CD4-positive, alpha-beta T cell treated with Interleukin-12 subunit alpha and Interleukin-12 subunit beta, for 1 hour (primary cell): Measurements from ENCODE around the gene LDLRAP1.
A peak's percentile ranks its signal among the peaks of the same experiment; 100 is the strongest.

Source experiments
- DNase-seq: peaks from one replicate; pipeline ENCODE4 v3.0.0-alpha.2; 2020

LDLRAP1 gene

GRCh38 chr1:25544243-25544764, 898 bp downstream of the LDLRAP1 start:
- DNase-seq: no peak

DNA sequence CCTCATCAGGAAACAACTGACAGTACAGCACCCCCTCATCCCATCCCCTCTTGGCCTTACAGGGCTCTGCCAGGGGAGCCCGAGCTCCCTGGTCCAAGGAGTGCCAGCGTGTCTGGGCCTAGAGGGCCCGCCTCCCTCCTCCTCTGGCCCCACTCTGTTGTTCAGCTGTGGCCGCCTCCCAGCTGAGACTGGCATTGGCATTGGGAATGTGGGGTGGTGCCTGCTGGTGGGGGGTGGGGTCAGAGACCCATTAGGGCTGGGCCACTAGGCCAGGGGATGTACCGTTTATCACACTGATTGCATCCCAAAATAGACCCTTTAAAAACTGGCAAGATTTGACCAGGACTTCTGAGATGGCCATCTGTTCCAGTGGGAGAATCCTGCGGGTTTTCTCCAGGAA, 1.4 kb downstream of the LDLRAP1 start:
- DNase-seq: no peak

GRCh38 chr1:25545767-25546166, 2.4 kb downstream of the LDLRAP1 start:
- DNase-seq: no peak

DNA sequence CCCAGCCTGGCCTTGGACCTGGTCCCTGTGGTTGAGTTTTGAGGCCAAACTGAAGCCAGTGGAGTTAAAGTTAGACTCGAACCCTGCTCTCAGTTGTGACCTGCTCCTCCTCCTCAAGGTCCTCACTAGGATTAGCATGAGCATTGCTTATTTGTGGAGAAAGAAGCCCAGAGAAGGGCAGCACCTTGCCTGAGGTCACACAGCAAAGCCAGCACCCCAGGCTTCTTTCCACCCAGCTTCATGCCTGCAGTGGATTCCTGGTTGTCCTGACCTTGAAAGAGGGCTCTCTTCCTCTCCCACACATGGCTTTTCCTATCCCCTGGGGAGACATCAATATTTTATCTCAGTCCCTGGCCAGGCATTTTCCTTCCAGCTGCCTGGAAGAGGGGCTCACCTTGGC, 2.8 kb downstream of the LDLRAP1 start:
- DNase-seq: no peak

DNA sequence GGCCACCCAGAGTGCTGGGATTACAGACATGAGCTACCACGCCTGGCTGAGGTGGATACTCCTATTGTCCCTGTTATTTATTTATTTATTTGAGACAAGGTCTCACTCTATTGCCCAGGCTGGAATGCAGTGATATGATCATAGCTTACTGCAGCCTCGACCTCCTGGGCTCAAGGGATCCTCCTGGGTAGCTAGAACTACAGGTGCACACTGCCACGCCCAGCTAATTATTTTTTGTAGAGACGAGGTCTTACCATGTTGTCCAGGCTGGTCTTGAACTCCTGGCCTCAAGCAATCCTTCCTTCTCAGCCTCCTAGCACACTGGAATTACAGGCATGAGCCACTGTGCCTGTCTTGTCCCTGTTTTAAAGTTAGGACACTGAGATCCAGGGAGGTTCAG, 5.2 kb downstream of the LDLRAP1 start:
- no peak for DNase-seq

- peak; percentile 74 for DNase-seq
These were observed 6.1 kb downstream of the LDLRAP1 start for GRCh38 chr1:25549273-25550154.

- no peak for DNase-seq
These were observed 6.7 kb downstream of the LDLRAP1 start for GRCh38 chr1:25550155-25550506.

DNA sequence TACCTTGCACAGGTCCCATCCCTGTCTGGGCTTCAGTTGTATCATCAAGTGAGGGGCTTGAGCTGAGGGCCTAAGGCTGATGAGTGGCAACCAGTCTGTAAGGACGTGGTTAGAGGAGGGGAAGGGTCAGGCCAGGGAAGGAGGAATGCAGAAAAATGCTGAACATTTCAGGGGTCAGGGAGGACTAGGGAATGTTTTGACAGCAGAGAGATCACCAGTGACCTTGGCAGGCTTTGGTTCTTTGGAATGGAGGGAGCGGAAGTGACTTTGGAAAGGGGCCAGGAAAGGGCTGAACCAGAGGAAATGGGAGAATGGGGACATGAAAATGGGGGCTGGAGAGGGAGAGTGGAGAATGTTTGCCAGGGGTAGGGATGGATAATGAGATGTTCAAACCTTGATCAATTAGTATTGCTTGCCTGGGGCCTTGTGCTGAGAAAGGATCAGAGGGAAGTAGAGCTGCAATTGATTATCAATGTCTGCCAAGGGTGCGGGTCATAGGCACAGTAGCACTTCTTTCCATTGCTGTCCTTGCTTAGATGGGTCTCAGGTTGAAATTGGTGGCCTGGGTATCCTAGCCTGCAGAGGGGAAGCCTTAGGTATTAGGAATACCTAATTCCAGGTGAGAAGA, 7.4 kb downstream of the LDLRAP1 start:
- DNase-seq: no peak

DNA sequence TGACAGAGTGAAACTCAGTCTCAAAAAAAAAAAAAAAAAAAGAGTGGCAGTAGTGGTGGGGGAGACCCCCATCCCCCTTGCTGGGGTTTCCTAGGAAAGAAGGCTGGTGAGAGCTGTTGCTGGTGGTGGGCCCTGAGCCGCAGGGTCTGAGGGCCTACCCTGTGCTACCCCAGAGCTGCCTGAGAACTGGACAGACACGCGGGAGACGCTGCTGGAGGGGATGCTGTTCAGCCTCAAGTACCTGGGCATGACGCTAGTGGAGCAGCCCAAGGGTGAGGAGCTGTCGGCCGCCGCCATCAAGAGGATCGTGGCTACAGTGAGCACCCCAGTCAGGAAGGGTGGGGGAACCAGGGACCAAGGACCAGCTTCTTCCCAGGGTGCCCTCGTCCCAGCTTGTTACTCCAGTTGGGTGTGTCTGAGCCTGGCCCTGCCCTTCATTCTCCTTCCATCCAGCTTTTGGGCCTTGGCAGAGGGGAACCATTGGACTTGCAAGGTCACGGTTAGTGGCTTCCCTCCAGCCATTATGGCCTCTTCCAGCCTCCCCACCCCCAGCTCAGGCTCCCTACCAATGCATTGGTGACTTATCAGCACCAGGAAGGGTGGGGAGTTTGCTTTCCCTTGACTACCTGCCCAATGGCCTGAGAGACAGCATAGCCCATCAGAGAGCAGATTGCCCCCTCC, 10.5 kb downstream of the LDLRAP1 start:
- no peak for DNase-seq

DNA sequence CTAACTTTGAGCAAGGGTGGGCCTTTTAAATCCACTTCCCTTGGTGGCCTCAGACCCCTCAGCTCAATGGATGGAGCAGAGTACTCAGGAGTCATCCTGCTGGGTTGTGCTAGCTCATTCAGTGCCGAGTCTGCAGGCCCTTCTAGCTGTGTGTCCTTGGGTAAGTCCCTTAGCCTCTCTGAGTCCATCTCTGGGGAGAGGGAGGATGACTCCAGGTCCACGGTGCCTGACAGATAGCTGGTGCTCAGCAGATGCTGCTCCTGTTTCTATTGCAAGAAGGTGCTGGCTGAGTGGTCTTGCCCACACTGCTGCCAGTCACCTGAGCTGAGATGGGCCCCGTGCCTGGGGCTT, 11.0 kb downstream of the LDLRAP1 start:
- no peak for DNase-seq

DNA sequence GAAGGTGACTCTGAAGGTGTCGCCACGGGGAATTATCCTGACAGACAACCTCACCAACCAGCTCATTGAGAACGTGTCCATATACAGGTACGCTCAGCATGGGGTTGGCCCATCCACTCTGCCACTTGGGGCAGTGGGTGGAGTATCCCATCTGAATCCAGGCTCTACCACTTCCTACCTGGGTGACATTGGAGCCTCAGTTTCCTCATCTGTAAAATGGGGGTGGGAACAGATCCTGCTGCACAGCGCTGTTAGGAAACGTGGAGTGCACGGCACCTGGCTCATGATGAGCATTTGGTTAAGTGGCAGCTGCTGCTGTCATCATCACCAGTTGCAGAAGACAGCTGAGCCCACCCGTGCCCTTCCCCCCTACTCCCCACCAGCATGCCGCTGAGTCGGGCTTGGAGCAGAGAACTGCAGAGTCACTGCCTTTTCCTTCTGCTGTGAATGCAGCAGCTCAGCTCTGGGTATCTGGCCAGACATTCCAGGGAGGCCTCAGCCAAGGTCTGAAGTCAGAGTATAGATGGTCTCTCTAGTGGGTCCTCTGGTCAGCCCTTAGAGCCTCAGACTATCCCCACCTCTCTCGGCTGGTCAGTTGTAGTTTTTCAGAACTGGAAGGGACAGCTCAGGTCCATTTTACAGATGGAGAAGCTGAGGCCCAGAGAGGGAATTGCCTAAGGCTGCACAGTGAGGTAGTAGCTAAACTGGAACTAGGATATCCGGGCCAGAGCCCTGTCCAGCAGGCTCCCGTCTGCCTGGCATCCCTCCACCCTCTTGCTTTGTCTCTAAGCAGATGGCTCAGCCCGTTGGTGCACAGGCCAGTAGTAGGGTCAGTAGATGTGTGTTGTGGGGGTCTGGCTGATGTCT, 11.7 kb downstream of the LDLRAP1 start:
- no peak for DNase-seq

DNA sequence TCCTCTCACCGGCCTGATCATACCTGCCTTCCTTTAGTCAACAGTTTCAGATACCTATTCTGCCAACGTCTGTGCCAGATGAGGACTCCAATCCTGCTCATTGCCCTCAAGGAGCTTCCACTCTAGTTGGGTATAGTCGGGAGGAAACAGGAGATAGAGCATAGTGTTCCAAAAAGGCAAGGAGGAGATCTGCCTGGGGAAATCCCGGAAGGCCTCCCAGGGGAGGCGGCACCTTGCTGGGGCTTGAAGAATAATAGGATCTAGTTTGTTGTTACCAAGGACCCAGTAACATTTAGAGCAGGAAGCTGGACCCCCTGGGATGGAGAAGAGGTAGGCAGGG, 12.3 kb downstream of the LDLRAP1 start:
- no peak for DNase-seq

DNA sequence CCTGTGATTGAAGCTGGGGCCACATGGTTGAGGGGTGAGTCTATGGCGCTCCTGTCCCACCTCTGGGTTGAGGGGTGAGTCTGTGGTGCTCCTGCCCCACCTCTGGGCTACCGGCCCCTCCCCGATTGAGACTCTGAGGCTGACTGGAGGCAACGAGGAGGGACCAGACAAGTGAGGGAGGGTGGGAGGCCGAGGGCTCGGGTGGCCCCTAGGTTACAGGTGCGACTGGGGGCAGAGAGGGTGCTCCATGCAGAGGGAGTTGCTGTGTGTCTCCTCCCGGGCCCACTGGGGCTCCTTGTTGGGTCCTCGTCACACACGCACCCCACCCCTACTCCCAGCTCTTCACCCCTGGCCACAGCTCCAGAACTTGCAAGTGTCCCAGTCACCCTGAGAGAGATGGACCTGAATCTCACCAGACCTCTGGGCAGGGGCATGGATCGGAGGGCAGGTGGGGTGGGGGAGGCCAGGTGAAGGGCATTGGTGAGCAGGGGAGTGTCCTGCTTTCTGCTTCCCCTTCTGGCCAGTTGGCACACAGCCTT, 12.8 kb downstream of the LDLRAP1 start:
- no peak for DNase-seq

DNA sequence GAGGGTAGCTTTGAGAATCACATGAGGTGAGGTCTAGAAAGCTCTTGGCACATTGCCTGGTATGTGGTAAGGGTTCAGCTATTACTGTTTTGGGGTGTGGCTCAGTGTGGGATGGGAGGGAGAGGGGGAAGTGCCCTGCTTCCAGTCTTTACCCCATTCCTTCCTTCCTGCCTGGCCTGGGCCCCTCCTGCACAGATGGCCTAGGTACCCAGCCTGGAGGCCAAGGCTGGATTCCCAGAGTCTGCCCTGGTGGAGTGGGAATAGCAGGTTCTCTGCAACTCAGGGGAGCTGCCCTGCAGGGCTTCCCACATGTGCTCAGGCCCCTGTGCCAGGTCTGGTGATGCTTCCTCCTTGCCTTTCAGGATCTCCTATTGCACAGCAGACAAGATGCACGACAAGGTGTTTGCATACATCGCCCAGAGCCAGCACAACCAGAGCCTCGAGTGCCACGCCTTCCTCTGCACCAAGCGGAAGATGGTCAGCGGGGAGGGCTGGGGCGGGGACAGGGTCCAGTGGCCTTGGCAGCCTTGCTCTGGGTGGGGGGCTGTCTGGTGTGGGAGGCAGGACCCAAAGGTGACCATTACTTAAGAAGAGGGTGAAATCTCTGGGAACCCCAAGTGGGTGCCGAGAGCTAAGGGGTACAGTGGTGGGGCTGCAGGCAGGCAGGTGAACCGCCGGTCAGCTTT, 13.5 kb downstream of the LDLRAP1 start:
- DNase-seq: peak; percentile 53

DNA sequence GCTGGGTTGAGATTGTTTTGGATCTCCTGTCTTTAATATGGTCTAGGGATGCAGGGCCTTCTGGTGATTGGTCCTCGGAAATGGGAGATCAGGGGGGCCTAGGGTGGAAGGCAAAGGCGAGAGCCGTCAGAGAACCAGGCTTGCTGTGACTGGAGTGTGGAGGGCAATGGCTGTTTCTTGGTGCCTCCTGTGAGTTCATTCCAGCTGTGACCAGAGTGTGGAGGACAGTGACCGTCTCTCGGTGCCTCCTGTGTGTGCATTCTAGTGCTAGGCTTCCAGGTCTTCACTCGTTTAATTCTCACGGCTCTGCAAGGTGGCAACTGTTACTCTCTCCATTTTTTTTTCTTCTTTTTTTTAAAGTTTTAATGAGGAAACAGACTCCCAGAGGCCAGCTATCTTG, 14.1 kb downstream of the LDLRAP1 start:
- no peak for DNase-seq

DNA sequence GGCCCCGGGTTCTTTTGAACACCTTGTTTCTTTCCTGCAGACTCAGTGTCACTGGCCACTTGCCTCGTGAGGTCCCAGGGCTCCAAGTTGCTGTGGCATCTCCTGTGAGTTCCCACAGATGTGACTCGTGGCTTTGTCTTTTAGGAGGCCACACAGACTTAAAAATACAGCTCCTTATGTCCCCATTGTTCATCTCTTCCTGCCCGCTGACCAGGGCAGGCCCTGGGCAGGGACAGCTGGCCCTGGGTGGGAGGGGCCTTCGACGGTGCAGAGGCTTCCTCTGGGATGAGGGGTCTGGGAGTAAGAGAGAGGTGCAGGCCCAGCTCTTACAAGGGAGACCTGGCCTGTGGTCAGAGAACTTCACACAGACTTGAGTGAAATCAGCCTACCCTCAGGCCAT, 15.6 kb downstream of the LDLRAP1 start:
- DNase-seq: no peak

- DNase-seq: no peak
These were observed 16.6 kb downstream of the LDLRAP1 start for GRCh38 chr1:25560001-25560400.

DNA sequence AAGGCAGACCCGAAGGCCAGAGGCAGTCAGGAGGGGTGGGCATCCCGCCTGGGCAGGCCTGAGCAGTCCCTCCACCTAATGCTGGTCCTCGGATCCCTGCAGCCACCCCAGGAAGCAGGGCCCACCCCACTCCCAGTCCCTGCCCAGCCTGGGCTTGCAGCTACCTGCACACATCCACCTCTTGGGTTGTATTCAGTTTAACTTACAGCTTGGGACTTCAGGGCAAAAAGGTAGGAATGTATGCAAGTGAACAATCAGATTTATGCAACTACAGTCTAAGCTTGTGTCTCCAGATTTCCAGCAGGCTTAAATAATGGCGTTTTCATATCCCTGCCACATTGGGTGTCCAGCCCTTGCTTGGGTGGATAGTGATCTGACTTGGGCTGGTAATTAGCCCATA, 17.4 kb downstream of the LDLRAP1 start:
- no peak for DNase-seq

DNA sequence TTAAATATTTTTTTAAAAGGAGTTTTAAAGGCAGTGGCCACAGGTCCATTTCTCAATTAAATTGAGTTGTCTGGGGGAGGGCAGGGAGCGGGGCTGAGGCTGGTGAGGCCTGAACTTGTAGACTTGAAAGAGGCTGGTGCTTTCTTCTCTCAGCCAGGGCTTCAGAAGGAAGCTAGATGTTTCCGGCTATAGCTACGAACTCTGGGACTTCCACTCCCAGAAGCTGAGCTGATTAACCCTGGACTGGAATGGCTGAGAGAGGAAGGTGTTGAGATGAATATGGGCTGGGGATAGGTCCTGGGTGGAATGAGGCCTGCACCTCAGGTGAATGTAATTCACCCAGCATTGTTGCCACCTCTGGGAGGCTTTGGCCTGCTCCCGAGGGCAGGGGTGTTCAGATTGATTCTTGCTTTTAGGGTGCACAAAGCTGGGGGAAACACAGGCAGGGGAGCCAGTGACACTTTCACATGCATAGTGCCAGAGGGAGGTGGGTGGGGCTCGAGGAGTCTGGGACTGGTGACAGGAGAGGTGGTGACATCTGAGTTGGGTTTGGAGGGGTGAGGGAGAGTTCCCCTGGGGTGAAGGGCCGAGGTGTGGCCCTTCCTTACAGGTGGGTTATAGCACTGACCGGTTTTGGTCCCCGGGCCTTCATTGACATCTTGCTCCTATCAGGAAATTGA, 18.2 kb downstream of the LDLRAP1 start:
- DNase-seq: peak; percentile 30

DNA sequence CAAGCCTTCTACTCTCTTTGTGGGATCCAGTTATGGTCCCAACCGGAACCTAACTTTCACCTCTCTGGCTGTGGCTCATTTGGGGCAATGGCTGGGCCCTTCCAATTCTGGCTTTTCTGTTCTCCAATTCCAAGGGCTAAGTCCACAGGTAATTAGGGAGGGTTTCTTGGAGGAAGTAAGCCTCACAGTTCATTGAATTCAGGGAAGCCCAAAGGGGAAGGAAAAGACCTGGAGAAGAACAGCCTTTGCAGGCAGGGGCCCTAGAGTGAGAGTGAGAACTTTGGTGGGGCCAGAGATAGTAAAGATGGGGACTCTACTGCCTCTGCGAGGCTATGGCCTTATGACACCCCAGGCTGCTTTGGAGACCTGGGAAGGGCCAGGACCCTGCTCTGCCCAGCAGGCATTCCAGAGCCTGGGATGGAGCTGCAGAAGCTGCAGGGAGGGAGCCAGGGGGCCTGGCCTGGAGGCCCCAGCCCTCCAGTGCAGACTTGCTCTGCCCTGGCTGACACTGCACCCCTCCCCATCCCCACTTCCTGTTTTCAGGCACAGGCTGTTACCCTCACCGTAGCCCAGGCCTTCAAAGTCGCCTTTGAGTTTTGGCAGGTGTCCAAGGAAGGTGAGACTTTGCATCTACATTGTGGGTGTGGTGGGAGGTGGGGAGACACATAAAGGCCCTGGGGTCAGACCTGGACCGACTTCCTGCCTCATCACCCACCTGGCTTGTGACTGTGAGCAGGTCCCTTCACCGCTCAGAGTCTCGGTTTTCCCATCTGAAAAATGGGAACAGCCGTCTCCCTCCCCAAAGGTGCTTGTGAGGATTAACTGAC, 18.9 kb downstream of the LDLRAP1 start:
- DNase-seq: peak; percentile 90

DNA sequence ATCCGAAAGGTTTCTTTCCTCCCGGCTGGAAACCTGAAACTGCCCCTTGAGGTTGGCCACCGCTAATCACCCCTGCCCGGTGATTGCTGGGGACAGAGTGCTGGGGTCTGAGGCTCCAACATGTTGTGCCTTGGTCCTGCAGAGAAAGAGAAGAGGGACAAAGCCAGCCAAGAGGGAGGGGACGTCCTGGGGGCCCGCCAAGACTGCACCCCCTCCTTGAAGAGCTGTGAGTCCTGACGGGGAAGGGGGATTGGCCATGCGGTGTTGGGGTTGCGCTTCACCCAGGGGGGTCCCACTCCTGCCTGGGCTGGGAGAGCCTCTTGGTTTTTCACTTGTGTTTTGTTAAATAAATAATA, 19.5 kb downstream of the LDLRAP1 start:
- no peak for DNase-seq
